HG02678 (cell line): ENCODE measurements around the gene CAAP1.
"Not testable (repeated sequence)": the region's sequence is repeated elsewhere in the genome, so short reads cannot be mapped to it uniquely, and the experiment has no call there.

ENCODE experiments used
- ATAC-seq: cut with Tn5 transposase; IDR thresholded peaks from one replicate; pipeline ENCODE4 v1.9.1; 2021; ENCODE audit warnings: mild to moderate bottlenecking, moderate library complexity; ENCODE audit not compliant: unreplicated experiment

CAAP1 gene, protein sequence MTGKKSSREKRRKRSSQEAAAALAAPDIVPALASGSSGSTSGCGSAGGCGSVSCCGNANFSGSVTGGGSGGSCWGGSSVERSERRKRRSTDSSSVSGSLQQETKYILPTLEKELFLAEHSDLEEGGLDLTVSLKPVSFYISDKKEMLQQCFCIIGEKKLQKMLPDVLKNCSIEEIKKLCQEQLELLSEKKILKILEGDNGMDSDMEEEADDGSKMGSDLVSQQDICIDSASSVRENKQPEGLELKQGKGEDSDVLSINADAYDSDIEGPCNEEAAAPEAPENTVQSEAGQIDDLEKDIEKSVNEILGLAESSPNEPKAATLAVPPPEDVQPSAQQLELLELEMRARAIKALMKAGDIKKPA

DNA sequence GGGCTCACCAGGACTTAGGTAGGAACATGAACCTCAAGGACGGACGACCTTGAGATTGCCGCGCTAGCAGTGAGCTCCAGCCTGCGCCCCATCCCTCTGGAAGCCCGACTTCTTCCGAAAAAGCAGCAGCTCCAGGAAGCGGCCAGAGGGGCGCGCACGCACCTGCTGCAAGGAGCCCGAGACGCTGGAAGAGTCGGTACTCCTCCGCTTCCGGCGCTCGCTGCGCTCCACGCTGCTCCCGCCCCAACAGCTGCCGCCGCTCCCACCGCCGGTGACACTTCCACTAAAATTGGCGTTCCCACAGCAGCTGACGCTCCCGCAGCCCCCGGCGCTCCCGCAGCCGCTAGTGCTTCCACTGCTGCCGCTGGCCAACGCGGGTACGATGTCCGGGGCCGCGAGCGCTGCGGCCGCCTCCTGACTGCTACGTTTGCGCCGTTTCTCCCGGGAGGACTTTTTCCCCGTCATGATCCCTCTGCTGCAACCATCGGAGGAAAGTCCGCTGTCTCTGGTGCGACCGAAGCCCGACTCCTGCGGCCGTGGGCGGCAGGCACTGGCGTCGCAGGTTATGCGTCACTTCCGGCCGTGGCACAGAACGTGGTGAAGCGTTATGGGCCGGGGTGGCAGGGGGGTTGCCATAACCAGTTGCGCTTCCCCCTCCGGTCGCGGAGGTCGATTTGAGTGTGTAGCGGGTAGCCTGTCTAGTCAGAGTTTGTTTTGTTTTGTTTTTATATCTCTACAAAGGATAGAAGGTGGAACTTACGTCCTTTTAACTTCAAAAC, at the start of gene CAAP1:
TSS of gene CAAP1 (minus strand) at position 552 of the 779 bp plus-strand sequence. CDS start at position 465, 87 bp downstream.
- peak; percentile 93 for ATAC-seq

GRCh38 chr9:26940779-26941178, 48.2 kb upstream of the CAAP1 start:
- no peak for ATAC-seq

DNA sequence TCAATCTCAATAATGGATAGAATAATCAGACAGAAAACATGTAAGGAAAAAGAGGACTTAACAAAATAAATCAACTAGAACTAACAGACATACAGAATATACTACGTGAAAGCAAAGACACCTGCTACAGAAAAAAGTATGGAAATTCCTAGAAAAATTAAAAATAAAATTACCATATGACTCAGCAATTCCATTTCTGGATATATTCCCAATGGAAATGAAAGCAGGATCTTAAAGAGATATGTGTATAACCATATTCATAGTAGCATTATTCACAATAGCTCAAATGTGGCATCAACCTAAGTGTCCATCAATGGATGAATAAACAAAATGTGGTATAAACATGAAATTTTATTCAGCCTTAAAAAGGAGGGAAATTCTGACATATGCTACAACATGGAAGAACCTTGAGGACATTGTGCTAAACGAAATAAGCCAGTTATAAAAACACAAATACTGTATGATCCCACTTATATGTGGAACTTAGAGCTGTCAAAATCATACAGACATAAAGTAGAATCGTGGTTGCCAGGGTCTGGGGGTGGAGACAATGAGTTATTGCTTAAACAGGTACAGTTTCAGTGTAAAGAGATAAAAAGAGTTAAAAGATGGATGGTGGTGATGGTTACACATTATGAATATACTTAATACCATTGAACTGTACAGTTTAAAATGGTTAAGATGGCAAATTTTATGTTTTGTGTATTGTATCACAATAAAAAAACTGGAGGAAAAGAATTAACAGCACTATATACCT, 47.5 kb upstream of the CAAP1 start:
- ATAC-seq = no peak

- ATAC-seq = no peak
These were observed 45.3 kb upstream of the CAAP1 start for GRCh38 chr9:26937816-26938371.

- ATAC-seq = no peak
These were observed 43.2 kb upstream of the CAAP1 start for GRCh38 chr9:26935847-26936246.

- ATAC-seq = no peak
These were observed 36.4 kb upstream of the CAAP1 start for GRCh38 chr9:26928902-26929495.

- ATAC-seq = no peak
These were observed 33.0 kb upstream of the CAAP1 start for GRCh38 chr9:26925609-26926008.

DNA sequence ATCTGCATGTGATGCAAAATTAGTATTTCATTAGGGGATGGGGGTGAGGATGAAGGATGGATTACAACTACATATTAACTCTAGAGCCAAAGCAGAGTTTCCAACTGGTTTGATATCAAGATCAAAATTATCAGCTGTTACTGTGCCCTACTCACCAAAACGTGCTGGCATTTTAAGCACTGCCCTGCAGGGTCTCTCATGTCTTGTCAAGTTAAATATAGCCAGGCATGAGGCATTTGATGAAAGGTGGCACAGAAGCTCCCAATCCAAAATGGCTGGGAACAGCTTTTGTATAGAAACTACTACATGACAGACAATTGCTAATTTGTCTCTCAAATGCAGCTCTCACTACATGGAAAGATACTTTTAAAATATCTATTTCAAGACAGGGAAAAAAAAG, 27.1 kb upstream of the CAAP1 start:
- ATAC-seq = no peak

- ATAC-seq = no peak
These were observed 20.6 kb upstream of the CAAP1 start for GRCh38 chr9:26913138-26913668.

GRCh38 chr9:26904671-26905070, 12.1 kb upstream of the CAAP1 start:
- no peak for ATAC-seq

GRCh38 chr9:26904070-26904469, 11.5 kb upstream of the CAAP1 start:
- ATAC-seq = no peak

- no peak for ATAC-seq
These were observed 551 bp upstream of the CAAP1 start for GRCh38 chr9:26893030-26893676.

DNA sequence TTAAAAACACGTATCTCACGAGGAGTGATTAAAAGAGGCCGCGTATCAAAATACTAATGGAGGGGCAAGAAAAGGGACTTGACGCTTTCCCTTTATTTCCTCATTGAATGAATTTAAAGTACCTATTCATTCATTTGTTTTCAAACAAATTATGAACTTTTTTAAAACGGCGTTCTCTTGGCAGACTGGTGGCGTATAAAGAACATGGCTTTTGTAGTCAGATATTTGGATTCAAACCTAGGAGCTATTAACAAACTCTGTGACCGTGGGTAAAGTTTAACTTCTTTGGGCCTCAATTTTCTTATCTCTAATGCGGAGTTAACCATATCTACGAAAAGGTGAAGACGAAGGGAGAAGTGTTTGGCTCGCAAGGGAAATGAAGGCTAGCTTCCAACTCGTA, 876 bp downstream of the CAAP1 start:
- ATAC-seq = peak; percentile 0

DNA sequence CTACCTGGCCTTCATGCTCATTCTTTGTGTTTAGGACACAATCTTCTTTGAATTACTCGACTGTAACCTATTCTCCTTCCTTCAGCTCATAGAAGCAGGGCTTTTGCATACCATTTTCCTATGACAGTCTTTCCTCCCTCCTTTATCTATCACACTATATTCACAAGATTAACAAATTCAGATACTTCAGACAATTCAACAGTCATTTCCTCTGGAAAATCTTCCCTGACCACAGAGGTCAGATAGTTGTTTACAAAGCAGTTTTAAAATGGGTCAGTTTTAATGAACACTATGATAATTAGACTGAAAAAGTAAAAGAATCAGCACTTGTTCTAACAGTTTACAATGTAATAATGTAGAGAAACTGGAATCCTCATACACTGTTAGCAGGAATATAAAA, 4.3 kb downstream of the CAAP1 start:
- ATAC-seq = no peak

GRCh38 chr9:26882154-26882553, 10.4 kb downstream of the CAAP1 start:
- ATAC-seq = no peak

DNA sequence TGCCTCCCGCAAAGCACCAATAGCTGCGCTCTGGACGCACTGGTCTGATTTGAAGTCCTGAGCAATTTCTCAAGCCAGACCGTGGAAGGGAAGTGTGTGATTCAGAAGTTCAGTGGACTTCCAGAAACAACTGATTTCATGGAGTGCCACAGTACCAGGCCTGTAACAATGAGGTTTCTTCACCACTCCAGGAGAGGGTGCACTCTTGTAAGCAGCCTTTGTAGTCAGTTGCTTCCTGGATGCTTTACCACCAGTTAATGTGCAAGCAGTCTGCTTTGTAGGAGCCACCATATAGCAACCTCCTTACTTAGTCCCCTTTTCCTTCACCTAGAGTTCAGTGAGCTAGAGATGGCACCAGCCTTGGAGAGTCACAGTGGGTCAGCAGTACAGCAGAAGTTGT, 12.3 kb downstream of the CAAP1 start:
- no peak for ATAC-seq

DNA sequence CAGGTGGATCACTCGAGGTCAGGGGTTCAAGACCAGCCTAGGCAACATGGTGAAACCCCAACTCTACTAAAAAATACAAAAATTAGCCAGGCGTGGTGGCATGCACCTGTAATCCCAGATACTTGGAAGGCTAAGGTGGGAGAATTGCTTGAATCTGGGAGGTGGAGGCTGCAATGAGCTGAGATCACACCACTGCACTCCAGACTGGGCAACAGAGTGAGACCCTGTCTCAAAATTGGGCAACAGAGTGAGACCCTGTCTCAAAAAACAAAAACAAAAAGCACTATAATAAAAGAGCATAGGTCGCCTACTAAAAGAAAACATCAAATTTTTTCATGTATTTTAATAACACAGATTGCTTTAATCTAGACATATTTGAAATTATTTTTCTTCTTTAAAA, 17.4 kb downstream of the CAAP1 start:
- not testable (repeated sequence) for ATAC-seq

DNA sequence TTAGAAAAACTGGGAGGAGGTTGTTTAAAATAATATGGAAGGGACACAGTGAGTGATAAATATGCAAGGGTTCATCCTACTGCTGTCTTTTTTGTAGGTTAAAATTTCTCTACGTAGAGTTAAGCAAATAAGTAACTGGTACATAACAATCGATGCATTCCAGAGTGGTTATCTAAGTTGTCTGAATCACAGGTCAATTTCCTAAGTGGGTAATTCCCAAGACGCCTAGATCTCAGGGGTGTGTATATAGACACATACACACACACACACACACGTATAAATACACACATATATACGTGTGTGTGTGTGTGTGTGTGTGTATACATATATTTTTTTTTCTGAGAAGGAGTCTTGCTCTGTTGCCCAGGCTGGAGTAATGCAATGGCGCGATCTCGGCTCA, 22.3 kb downstream of the CAAP1 start:
- ATAC-seq = no peak

GRCh38 chr9:26863074-26863473, 29.5 kb downstream of the CAAP1 start:
- ATAC-seq = no peak

- ATAC-seq = peak; percentile 68
These were observed 36.1 kb downstream of the CAAP1 start for GRCh38 chr9:26856413-26857032.
